Measurements from ENCODE around the gene LAMC2. TPM values are rescaled to one million over a fixed set of nuclear protein-coding genes. Genes with fewer than 3 reads are reported as not detected.
"Not testable (repeated sequence)": the region's sequence is repeated elsewhere in the genome, so short reads cannot be mapped to it uniquely, and the experiment has no call there.

Gene LAMC2
- total RNA-seq, 1 donor from 2014 or later: not detected

- Mint-ChIP-seq H3K4me3 (no peak overlapping the region), H3K36me3 (ENCODE audit: low read depth) (peaks cover 4% of the 10 kb centered on the region), H3K9me3 (no peaks in the 10 kb centered on the region), H3K4me1 (no peaks in the 10 kb centered on the region), H3K27me3 (peaks cover 6% of the 10 kb centered on the region), H3K27ac (no peak overlapping the region)
- no peak for TF ChIP-seq CTCF (IDR thresholded peaks at IDR 0.05)
- ChIA-PET CTCF (no interaction called here), POLR2A (no interaction called here)
- intact Hi-C loops (cut with micrococcal nuclease): no loop called here
- ATAC-seq (ENCODE audit: low read depth) (no peak), DNase-seq (no peak)
Measured at GRCh38 chr1:183149273-183149672, 36.8 kb upstream of the LAMC2 start.

GRCh38 chr1:183150032-183150431 lies 36.0 kb upstream of the LAMC2 start:
- H3K27ac Mint-ChIP-seq; H3K36me3 Mint-ChIP-seq (ENCODE audit: low read depth); CTCF ChIA-PET; H3K27me3 Mint-ChIP-seq; H3K9me3 Mint-ChIP-seq; POLR2A ChIA-PET; DNase-seq; H3K4me3 Mint-ChIP-seq; intact Hi-C loops (cut with micrococcal nuclease); H3K4me1 Mint-ChIP-seq; ATAC-seq (ENCODE audit: low read depth): not testable (repeated sequence)

- H3K4me1 Mint-ChIP-seq: no peaks in the 10 kb centered on the region
- H3K4me3 Mint-ChIP-seq: no peak overlapping the region
- intact Hi-C loops (cut with micrococcal nuclease): no loop called here
- DNase-seq: no peak
- peaks cover 6% of the 10 kb centered on the region for H3K27me3 Mint-ChIP-seq
- ChIA-PET POLR2A (no interaction called here), CTCF (no interaction called here)
- H3K9me3 Mint-ChIP-seq: no peaks in the 10 kb centered on the region
- no peaks in the 10 kb centered on the region for H3K36me3 Mint-ChIP-seq (ENCODE audit: low read depth)
- no peak overlapping the region for H3K27ac Mint-ChIP-seq
- TF ChIP-seq CTCF (IDR thresholded peaks at IDR 0.05): no peak
- no peak for ATAC-seq (ENCODE audit: low read depth)
Measured at GRCh38 chr1:183150445-183150844, 35.6 kb upstream of the LAMC2 start.

GRCh38 chr1:183152180-183152579 lies 33.9 kb upstream of the LAMC2 start:
- H3K4me3 Mint-ChIP-seq: no peak overlapping the region
- no peak for TF ChIP-seq CTCF (IDR thresholded peaks at IDR 0.05)
- no peak overlapping the region for H3K27ac Mint-ChIP-seq
- no peaks in the 10 kb centered on the region for H3K9me3 Mint-ChIP-seq
- CTCF ChIA-PET: no interaction called here
- no peaks in the 10 kb centered on the region for H3K36me3 Mint-ChIP-seq (ENCODE audit: low read depth)
- POLR2A ChIA-PET: no interaction called here
- DNase-seq (no peak), ATAC-seq (ENCODE audit: low read depth) (no peak)
- peaks cover 10% of the 10 kb centered on the region for H3K27me3 Mint-ChIP-seq
- intact Hi-C loops (cut with micrococcal nuclease): no loop called here
- H3K4me1 Mint-ChIP-seq: no peaks in the 10 kb centered on the region

GRCh38 chr1:183155939-183156338 lies 30.1 kb upstream of the LAMC2 start:
- intact Hi-C loops (cut with micrococcal nuclease): no loop called here
- H3K4me3 Mint-ChIP-seq: no peak overlapping the region

More at GRCh38 chr1:183155939-183156338, 30.1 kb upstream of the LAMC2 start:
- ChIA-PET POLR2A (no interaction called here), CTCF (no interaction called here)
- ATAC-seq (ENCODE audit: low read depth) (no peak), DNase-seq (no peak)
- no peaks in the 10 kb centered on the region for H3K36me3 Mint-ChIP-seq (ENCODE audit: low read depth)
- no peak overlapping the region for H3K27ac Mint-ChIP-seq
- peaks cover 15% of the 10 kb centered on the region for H3K27me3 Mint-ChIP-seq
- H3K9me3 Mint-ChIP-seq: no peaks in the 10 kb centered on the region
- no peaks in the 10 kb centered on the region for H3K4me1 Mint-ChIP-seq
- TF ChIP-seq CTCF (IDR thresholded peaks at IDR 0.05): no peak

All from activated B cell treated with CpG ODN at 0.5 μM for 24 hours (primary cell).